Mucosa of descending colon (tissue), 3 donors: ENCODE data around the gene MFF. TPM values are rescaled to one million over a fixed set of nuclear protein-coding genes. Genes with fewer than 3 reads are reported as not detected.

Source experiments
- ATAC-seq: fragments of 200-7000 bp; cut with Tn5 transposase; one replicate; pipeline ENCODE4 v1.9.1; 2020; ENCODE audit warnings: mild to moderate bottlenecking, moderate library complexity
- DNase-seq, 3 donors: peaks; one replicate each; pipeline ENCODE4 v3.0.0-alpha.2; 2020
- H3K36me3 ChIP-seq: fragments of 200-600 bp; one replicate; pipeline ENCODE4 v1.8.0; 2021; ENCODE audit warnings: low read depth, mild to moderate bottlenecking
- H3K4me1 ChIP-seq: fragments of 200-600 bp; one replicate; pipeline ENCODE4 v1.8.0; 2021; ENCODE audit warnings: low read depth, mild to moderate bottlenecking
- H3K4me3 ChIP-seq: fragments of 200-600 bp; one replicate; pipeline ENCODE4 v1.8.0; 2021; ENCODE audit warnings: mild to moderate bottlenecking
- H3K9me3 ChIP-seq: fragments of 200-600 bp; one replicate; pipeline ENCODE4 v1.8.0; 2021; ENCODE audit warnings: mild to moderate bottlenecking
- CTCF ChIP-seq: fragments of 200-600 bp; IDR thresholded peaks from one replicate; pipeline ENCODE4 v1.8.0; 2022; ENCODE audit warnings: antibody characterized with exemption, mild to moderate bottlenecking
- intact Hi-C, 2 donors: fragments of 100-400 bp; cut with DNase I in 1 of 2; cut with micrococcal nuclease in 1 of 2; formaldehyde crosslinking; loops; one replicate each; pipeline versions ENCODE4 v1.11.0 to v1.11.1; 2022; cut with DNase I, micrococcal nuclease
- total RNA-seq, 3 donors: library from RNA; stranded (reverse); fragmentation: NEBNext Ultra II Directional in 2 of 3; extraction: Animal tissue kit (Norgen Biotek cat#: 25700) in 2 of 3; gene quantifications; one replicate each; pipeline versions ENCODE4 v1.2.1 to v1.2.4, GENCODE V29; 2021 to 2023
- donor health status: DM: no; HTN: no; CAD: no; lungs with moderate emphysema.
- donor health status: DM: no; HTN: no; CAD: no.
- donor health status: DM: no; HTN: yes; CAD: no.

The MFF gene
- total RNA-seq, 3 donors from 2014 or later: 73.3 to 80.2 (median 77.0) TPM

GRCh38 chr2:227311861-227312506 is 13.1 kb upstream of the MFF start:
- Histone ChIP-seq H3K9me3 (no peaks in the 10 kb centered on the region), H3K36me3 (no peaks in the 10 kb centered on the region), H3K4me3 (no peak overlapping the region), H3K4me1 (no peaks in the 10 kb centered on the region)
- ATAC-seq: no peak
- no peak for TF ChIP-seq CTCF
- intact Hi-C loops: no loop called here
- no peak for DNase-seq

GRCh38 chr2:227312579-227312978 is 12.5 kb upstream of the MFF start:
- TF ChIP-seq CTCF: no peak
- no peak overlapping the region for H3K4me3 ChIP-seq
- no peaks in the 10 kb centered on the region for H3K4me1 ChIP-seq
- DNase-seq (no peak), ATAC-seq (no peak)
- H3K9me3 ChIP-seq: no peaks in the 10 kb centered on the region
- no peaks in the 10 kb centered on the region for H3K36me3 ChIP-seq
- intact Hi-C loops: no loop called here

GRCh38 chr2:227313310-227313709 is 11.7 kb upstream of the MFF start:
- Histone ChIP-seq H3K36me3 (no peaks in the 10 kb centered on the region), H3K4me3 (no peak overlapping the region), H3K9me3 (no peaks in the 10 kb centered on the region), H3K4me1 (no peaks in the 10 kb centered on the region)
- ATAC-seq: no peak
- intact Hi-C loops: no loop called here
- TF ChIP-seq CTCF: no peak
- DNase-seq: no peak

- intact Hi-C loops: no loop called here
- ATAC-seq: no peak
- TF ChIP-seq CTCF: no peak
Measured at GRCh38 chr2:227317834-227318233, 7.2 kb upstream of the MFF start.

GRCh38 chr2:227320305-227321094 is 4.6 kb upstream of the MFF start:
- intact Hi-C loops: no loop called here
- no peaks in the 10 kb centered on the region for H3K36me3 ChIP-seq
- H3K4me1 ChIP-seq: no peaks in the 10 kb centered on the region
- H3K4me3 ChIP-seq: no peak overlapping the region
- H3K9me3 ChIP-seq: no peaks in the 10 kb centered on the region
- ATAC-seq (no peak), DNase-seq (no peak)
- no peak for TF ChIP-seq CTCF

More at GRCh38 chr2:227317834-227318233, 7.2 kb upstream of the MFF start:
- Histone ChIP-seq H3K9me3 (no peaks in the 10 kb centered on the region), H3K4me1 (no peaks in the 10 kb centered on the region), H3K36me3 (no peaks in the 10 kb centered on the region), H3K4me3 (no peak overlapping the region)
- no peak for DNase-seq
